DOHH2 (cell line): ENCODE results near the gene MEF2B.
A peak's percentile ranks its signal among the peaks of the same experiment; 100 is the strongest.

ENCODE experiments used
- EZH2phosphoT487 ChIP-seq: fragments of 200-600 bp; sonication (generic); IDR thresholded peaks from 2 replicates; pipeline ENCODE4 v1.6.1; 2017; ENCODE audit warnings: borderline replicate concordance, mild to moderate bottlenecking, antibody characterized with exemption, low read length, moderate library complexity, mixed read lengths
- TF ChIP-seq, protein P1 (sequence below): fragments of 200-600 bp; sonication (generic); IDR thresholded peaks from one replicate; pipeline ENCODE4 v1.5.1; 2014; ENCODE audit warnings: antibody characterized with exemption, mild to moderate bottlenecking, low read depth, low read length; ENCODE audit not compliant: poor library complexity, severe bottlenecking

DNA sequence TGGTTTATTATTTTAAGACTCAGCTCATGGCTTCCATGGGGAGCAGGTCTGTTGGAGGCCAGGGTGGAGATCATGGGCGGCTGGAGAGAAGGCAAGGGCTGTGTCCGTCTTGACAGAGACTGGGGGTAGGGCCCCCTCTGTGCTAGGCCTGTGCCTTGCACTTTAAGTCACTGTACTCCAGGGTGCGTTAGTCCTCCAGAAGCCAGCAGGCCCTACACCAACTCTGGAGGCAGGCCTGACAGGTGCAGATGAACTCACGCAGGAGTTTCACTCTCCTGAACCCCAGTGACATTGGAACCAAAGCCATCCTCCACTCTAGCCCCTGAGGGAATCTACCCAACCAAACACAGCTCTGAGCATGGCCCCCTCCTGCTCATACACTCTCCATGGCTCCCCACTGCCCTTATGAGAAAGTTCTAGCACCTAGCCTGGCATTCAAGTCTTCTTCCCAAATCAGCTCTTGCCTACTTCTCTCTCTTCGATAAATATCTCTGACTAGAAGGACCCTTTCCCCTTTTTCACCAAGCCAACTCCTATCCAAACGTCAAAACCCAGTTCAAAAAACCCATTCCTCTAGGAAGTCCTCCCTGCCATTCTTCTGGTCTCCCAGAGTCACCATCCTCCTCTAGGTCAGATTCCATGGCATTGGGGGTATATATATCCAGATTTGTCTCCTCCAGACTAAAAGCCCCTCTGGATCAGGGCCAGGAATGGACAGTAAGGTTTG, 15.1 kb downstream of the MEF2B start:
- TF ChIP-seq, protein P1, sequence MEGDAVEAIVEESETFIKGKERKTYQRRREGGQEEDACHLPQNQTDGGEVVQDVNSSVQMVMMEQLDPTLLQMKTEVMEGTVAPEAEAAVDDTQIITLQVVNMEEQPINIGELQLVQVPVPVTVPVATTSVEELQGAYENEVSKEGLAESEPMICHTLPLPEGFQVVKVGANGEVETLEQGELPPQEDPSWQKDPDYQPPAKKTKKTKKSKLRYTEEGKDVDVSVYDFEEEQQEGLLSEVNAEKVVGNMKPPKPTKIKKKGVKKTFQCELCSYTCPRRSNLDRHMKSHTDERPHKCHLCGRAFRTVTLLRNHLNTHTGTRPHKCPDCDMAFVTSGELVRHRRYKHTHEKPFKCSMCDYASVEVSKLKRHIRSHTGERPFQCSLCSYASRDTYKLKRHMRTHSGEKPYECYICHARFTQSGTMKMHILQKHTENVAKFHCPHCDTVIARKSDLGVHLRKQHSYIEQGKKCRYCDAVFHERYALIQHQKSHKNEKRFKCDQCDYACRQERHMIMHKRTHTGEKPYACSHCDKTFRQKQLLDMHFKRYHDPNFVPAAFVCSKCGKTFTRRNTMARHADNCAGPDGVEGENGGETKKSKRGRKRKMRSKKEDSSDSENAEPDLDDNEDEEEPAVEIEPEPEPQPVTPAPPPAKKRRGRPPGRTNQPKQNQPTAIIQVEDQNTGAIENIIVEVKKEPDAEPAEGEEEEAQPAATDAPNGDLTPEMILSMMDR, result peak; percentile 63
- no peak for TF ChIP-seq EZH2phosphoT487
